Uterus (tissue), 2 donors: ENCODE measurements around the gene DQX1.

ENCODE experiments used
- CTCF ChIP-seq, 4 experiments: fragments of 200-600 bp in 2 of 4; fragments of 450-650 bp in 2 of 4; sonication (generic) in 2 of 4; IDR thresholded peaks; one replicate each; pipeline ENCODE4 v1.5.1; 2016 to 2019; ENCODE audit warnings: antibody characterized with exemption in 4 of 4, mild to moderate bottlenecking in 2 of 4, moderate library complexity in 1 of 4
- POLR2A ChIP-seq, 2 donors: fragments of 450-650 bp; IDR thresholded peaks; one replicate each; pipeline ENCODE4 v1.6.1; 2016; ENCODE audit warnings: antibody characterized with exemption in 2 of 2, mild to moderate bottlenecking in 1 of 2, moderate library complexity in 1 of 2

GRCh38 chr2:74502720-74503505 is 23.1 kb downstream of the DQX1 start:
- TF ChIP-seq CTCF (IDR thresholded peaks at IDR 0.05) = no peak
- peak in 1 of 2 donors; percentile 29 for TF ChIP-seq POLR2A (IDR thresholded peaks at IDR 0.05)
